AG09319 (cell line): ENCODE measurements around the gene TAAR8.
"Not testable (repeated sequence)": the region's sequence is repeated elsewhere in the genome, so short reads cannot be mapped to it uniquely, and the experiment has no call there.

ENCODE experiments used
- DNase-seq: peaks from one replicate; pipeline ENCODE4 v3.0.0-alpha.2; 2010; ENCODE audit warnings: low read depth; ENCODE audit errors: extremely low read depth
- CTCF ChIP-seq: IDR thresholded peaks from 2 replicates; pipeline ENCODE4 v1.5.1; 2011; ENCODE audit warnings: low read depth, mild to moderate bottlenecking, inconsistent platforms, low read length, moderate library complexity

Gene TAAR8

GRCh38 chr6:132548746-132549463 lies 3.6 kb upstream of the TAAR8 start:
- TF ChIP-seq CTCF = no peak
- DNase-seq = no peak

GRCh38 chr6:132551214-132551613 lies 1.3 kb upstream of the TAAR8 start:
- TF ChIP-seq CTCF = no peak
- DNase-seq = no peak

- not testable (repeated sequence) for DNase-seq
These were observed 7.6 kb downstream of the TAAR8 start for GRCh38 chr6:132560087-132560486.

- DNase-seq = no peak
- no peak for TF ChIP-seq CTCF
These were observed 13.9 kb downstream of the TAAR8 start for GRCh38 chr6:132566404-132566803.

GRCh38 chr6:132567566-132567965 lies 15.1 kb downstream of the TAAR8 start:
- TF ChIP-seq CTCF = no peak
- no peak for DNase-seq

- DNase-seq = no peak
- TF ChIP-seq CTCF = no peak
These were observed 16.1 kb downstream of the TAAR8 start for GRCh38 chr6:132568611-132569010.

GRCh38 chr6:132569170-132569569 lies 16.7 kb downstream of the TAAR8 start:
- no peak for TF ChIP-seq CTCF
- DNase-seq = no peak

- DNase-seq = no peak
- no peak for TF ChIP-seq CTCF
These were observed 17.8 kb downstream of the TAAR8 start, which contains the start of gene TAAR6 for GRCh38 chr6:132570221-132570777. TSS of gene TAAR6 (plus strand) at chr6:132570322. CDS start at chr6:132570322, 0 bp downstream.
